Thymus (tissue), 11 donors: ENCODE measurements around the gene CDH11. TPM values are rescaled to one million over a fixed set of nuclear protein-coding genes. Genes with fewer than 3 reads are reported as not detected.

Source experiments
- DNase-seq, 9 donors: peaks; one replicate each; pipeline ENCODE4 v3.0.0-alpha.2; 2013; ENCODE audit warnings: low spot score in 9 of 9, low read depth in 6 of 9, missing footprints in 1 of 9
- H3K27ac ChIP-seq, 2 donors: one replicate each; pipeline ENCODE4 v1.5.1; 2013; ENCODE audit warnings: control low read depth in 1 of 2, low read depth in 1 of 2, low read length in 1 of 2, mild to moderate bottlenecking in 1 of 2, moderate library complexity in 1 of 2
- H3K27me3 ChIP-seq, 2 donors: one replicate each; pipeline ENCODE4 v1.5.1; 2013; ENCODE audit warnings: low read length in 1 of 2; ENCODE audit not compliant: control insufficient read depth in 2 of 2, insufficient read depth in 1 of 2
- H3K36me3 ChIP-seq, 2 donors: one replicate each; pipeline ENCODE4 v1.5.1; 2013; ENCODE audit warnings: low read length in 1 of 2, mild to moderate bottlenecking in 1 of 2, moderate library complexity in 1 of 2; ENCODE audit not compliant: control insufficient read depth in 2 of 2, insufficient read depth in 2 of 2
- H3K4me1 ChIP-seq, 2 donors: one replicate each; pipeline ENCODE4 v1.5.1; 2013; ENCODE audit warnings: low read length in 2 of 2; ENCODE audit not compliant: control insufficient read depth in 2 of 2, insufficient read depth in 2 of 2
- H3K4me3 ChIP-seq, 2 donors: one replicate each; pipeline ENCODE4 v1.5.1; 2013; ENCODE audit warnings: low read length in 2 of 2, control low read depth in 1 of 2, mild to moderate bottlenecking in 1 of 2
- H3K9me3 ChIP-seq, 2 donors: one replicate each; pipeline ENCODE4 v1.5.1; 2013; ENCODE audit warnings: low read length in 1 of 2, mild to moderate bottlenecking in 1 of 2; ENCODE audit not compliant: control insufficient read depth in 2 of 2, insufficient read depth in 1 of 2
- WGBS: extraction: QIAGEN DNeasy Blood & Tissue Kit; methylation state at CpG from one replicate; pipeline ENCODE4 v1.1.7; 2013; 5-methylcytosine and 5-hydroxymethylcytosine counted together
- polyA plus RNA-seq: library from polyadenylated mRNA; stranded (reverse); fragments of 200-250 nt; gene quantifications from one replicate; pipeline ENCODE4 v1.2.3, GENCODE V29; 2013
- total RNA-seq: library from RNA; stranded (reverse); fragments of 120-200 nt; gene quantifications from one replicate; pipeline ENCODE4 v1.2.4, GENCODE V29; 2013
- donor health status: healthy.

Gene CDH11
- total and polyA plus RNA-seq, 2 donors: 3.7 to 7.5 TPM

DNA sequence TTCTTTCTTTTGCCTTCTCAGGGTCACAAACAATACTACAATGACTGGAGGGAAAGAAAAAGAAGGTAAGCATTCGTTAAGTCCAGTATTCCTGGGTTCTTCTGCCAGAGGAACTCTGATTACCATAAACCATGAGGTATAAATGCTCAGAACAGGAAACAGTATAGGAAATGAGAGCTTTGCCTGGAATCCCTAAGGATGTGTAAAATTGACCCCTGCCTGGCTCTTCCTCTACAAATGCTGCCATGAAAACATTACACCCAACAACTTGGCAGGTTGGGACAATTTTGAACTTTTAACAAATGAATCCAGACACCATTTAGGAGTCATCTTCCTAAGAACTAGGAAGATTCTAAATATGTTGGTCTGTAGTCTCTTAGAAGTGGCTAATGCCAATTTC, 173.8 kb downstream of the CDH11 start:
- Histone ChIP-seq H3K36me3 (no peaks in the 10 kb centered on the region), H3K4me1 (no peaks in the 10 kb centered on the region), H3K27ac (no peak overlapping the region), H3K27me3 (no peaks in the 10 kb centered on the region), H3K4me3 (no peak overlapping the region), H3K9me3 (peaks cover 0 to 8% of the 10 kb centered on the region in 2 donors)
- DNase-seq: no peak
- WGBS: 62% methylated on average over 1 of the region's 1 CpG

- Histone ChIP-seq H3K27ac (no peak overlapping the region), H3K4me3 (no peak overlapping the region), H3K4me1 (no peaks in the 10 kb centered on the region), H3K9me3 (peaks cover 0 to 8% of the 10 kb centered on the region in 2 donors), H3K27me3 (no peaks in the 10 kb centered on the region), H3K36me3 (no peaks in the 10 kb centered on the region)
- no peak for DNase-seq
- 91% methylated on average over 12 of the region's 12 CpGs for WGBS
These were observed 174.2 kb downstream of the CDH11 start for GRCh38 chr16:64947651-64948050.

DNA sequence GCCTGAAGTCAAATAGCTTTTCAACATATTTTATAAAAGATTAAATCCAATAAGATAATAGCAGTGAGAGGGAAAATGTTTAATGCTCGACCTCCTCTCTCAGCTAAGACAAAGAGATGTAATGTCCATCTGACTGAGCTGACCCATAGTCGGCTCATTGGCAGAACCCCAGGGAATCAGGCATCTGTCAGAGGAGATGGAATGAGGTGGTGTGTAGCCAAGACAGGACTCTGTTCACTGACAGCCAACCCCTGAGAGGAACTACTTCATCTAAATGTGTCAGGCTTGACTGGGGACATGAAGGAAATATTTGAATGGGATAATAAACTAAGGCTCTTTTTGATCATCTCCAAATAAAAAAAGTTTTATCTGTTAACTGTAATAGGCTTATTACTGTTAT, 188.0 kb downstream of the CDH11 start:
- Histone ChIP-seq H3K27ac (no peak overlapping the region), H3K27me3 (no peaks in the 10 kb centered on the region), H3K4me1 (no peaks in the 10 kb centered on the region), H3K9me3 (no peaks in the 10 kb centered on the region), H3K4me3 (no peak overlapping the region), H3K36me3 (no peaks in the 10 kb centered on the region)
- WGBS: 69% methylated on average over 2 of the region's 2 CpGs
- DNase-seq: no peak

GRCh38 chr16:64926476-64926875, 195.4 kb downstream of the CDH11 start:
- no peaks in the 10 kb centered on the region for H3K4me1 ChIP-seq
- no peak for DNase-seq
- no peaks in the 10 kb centered on the region for H3K36me3 ChIP-seq
- H3K4me3 ChIP-seq: no peak overlapping the region
- no peak overlapping the region for H3K27ac ChIP-seq
- 97% methylated on average over 4 of the region's 4 CpGs for WGBS
- no peaks in the 10 kb centered on the region for H3K9me3 ChIP-seq
- no peaks in the 10 kb centered on the region for H3K27me3 ChIP-seq

GRCh38 chr16:64925166-64925565, 196.7 kb downstream of the CDH11 start:
- Histone ChIP-seq H3K27me3 (no peaks in the 10 kb centered on the region), H3K36me3 (no peaks in the 10 kb centered on the region), H3K9me3 (no peaks in the 10 kb centered on the region), H3K4me1 (no peaks in the 10 kb centered on the region), H3K4me3 (no peak overlapping the region), H3K27ac (no peak overlapping the region)
- no peak for DNase-seq

- no peak for DNase-seq
- Histone ChIP-seq H3K4me1 (no peaks in the 10 kb centered on the region), H3K27me3 (no peaks in the 10 kb centered on the region), H3K9me3 (no peaks in the 10 kb centered on the region), H3K4me3 (no peak overlapping the region), H3K36me3 (no peaks in the 10 kb centered on the region), H3K27ac (no peak overlapping the region)
- 60% methylated on average over 2 of the region's 2 CpGs for WGBS
These were observed 197.8 kb downstream of the CDH11 start for GRCh38 chr16:64924086-64924485.

GRCh38 chr16:64919929-64920607, 201.8 kb downstream of the CDH11 start:
- no peaks in the 10 kb centered on the region for H3K9me3 ChIP-seq
- no peaks in the 10 kb centered on the region for H3K4me1 ChIP-seq
- no peak overlapping the region for H3K27ac ChIP-seq
- H3K36me3 ChIP-seq: no peaks in the 10 kb centered on the region
- 89% methylated on average over 2 of the region's 2 CpGs for WGBS
- no peak overlapping the region for H3K4me3 ChIP-seq
- DNase-seq: no peak
- H3K27me3 ChIP-seq: no peaks in the 10 kb centered on the region

DNA sequence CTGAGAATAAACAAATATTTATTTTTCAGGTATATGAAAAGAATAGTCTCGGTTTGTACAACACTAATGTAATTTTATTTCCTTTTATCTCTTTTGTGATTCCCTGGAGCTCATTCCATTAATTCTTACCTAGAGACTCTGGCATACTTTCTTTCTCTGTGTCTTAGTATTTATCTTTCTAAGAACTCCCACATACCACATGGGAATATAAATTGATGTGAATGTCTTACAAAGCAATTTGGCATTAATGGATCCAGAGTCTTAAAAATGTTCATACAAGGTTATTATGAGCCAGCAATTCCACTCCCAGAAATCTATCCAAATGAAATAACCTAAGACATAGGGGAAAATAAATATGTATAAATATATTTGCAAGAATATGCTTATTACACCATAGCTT, 202.7 kb downstream of the CDH11 start:
- no peaks in the 10 kb centered on the region for H3K9me3 ChIP-seq
- no peaks in the 10 kb centered on the region for H3K36me3 ChIP-seq
- H3K27ac ChIP-seq: no peak overlapping the region
- no peaks in the 10 kb centered on the region for H3K27me3 ChIP-seq
- 85% methylated on average over 1 of the region's 1 CpG for WGBS
- H3K4me1 ChIP-seq: no peaks in the 10 kb centered on the region
- H3K4me3 ChIP-seq: no peak overlapping the region
- DNase-seq: no peak

GRCh38 chr16:64916051-64916450, 205.8 kb downstream of the CDH11 start:
- WGBS: 62% methylated on average over 2 of the region's 2 CpGs
- H3K36me3 ChIP-seq: no peaks in the 10 kb centered on the region
- H3K27ac ChIP-seq: no peak overlapping the region
- no peaks in the 10 kb centered on the region for H3K4me1 ChIP-seq
- no peaks in the 10 kb centered on the region for H3K27me3 ChIP-seq
- no peaks in the 10 kb centered on the region for H3K9me3 ChIP-seq
- H3K4me3 ChIP-seq: no peak overlapping the region
- no peak for DNase-seq
